Measurements from ENCODE around the gene CCNA2.

The CCNA2 gene

DNA sequence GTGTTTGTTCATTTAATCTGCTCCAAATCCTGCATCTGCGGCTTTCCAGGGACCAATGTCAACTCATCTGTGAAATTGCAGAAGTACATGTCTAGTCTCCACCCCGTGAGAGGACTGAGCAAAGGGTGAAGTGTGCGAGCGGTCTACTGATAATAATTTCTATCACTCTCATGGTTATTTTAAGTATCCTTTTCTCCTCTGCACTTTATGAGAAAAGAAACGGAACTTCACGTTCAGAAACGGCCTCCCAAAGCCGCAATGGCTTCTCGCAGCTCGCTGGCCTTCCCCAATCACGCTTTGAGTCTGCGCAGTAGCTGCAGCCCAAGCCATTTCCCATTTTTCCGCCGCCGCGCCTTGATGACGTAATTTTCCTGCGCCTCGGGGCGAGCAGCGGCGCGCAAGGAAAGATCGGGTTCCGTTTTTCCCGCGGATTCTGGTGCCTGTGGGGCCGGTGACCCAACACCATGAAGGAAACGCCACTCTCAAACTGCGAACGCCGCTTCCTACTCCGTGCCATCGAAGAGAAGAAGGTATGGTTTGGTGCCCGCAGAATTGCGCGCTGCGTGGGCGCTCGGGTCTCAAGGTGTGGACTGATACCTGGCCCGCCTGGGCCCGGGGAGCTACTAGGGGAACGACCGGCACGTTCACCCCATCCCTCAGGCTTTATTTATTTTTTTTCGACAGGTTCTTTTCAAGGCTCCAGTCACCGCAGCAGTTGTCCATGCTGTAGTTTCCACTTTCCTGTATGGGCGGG is 22.5 kb downstream of the CCNA2 start, which contains the start of gene EXOSC9:
Gene EXOSC9 (plus strand): TSS at position 363 of the 754 bp plus-strand sequence. CDS start 102 bp downstream, at position 465.
- peak; percentile 96 for DNase-seq

DNA sequence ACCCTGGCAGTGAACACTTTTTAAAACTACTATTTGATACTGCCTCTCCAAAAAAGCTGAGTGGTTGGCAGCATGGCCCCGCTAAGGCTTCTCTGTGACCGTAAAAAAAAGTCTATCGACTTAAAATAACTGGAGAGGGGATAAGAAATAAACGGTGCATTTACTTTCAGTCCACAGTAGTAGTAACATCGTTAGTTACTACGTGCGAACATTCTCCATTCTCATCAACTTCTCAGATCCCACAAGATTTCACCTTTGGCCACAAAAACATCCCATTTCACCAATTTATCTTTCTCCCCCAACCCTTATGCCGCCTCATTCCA is 23.1 kb downstream of the CCNA2 start:
- no peak for DNase-seq

DNA sequence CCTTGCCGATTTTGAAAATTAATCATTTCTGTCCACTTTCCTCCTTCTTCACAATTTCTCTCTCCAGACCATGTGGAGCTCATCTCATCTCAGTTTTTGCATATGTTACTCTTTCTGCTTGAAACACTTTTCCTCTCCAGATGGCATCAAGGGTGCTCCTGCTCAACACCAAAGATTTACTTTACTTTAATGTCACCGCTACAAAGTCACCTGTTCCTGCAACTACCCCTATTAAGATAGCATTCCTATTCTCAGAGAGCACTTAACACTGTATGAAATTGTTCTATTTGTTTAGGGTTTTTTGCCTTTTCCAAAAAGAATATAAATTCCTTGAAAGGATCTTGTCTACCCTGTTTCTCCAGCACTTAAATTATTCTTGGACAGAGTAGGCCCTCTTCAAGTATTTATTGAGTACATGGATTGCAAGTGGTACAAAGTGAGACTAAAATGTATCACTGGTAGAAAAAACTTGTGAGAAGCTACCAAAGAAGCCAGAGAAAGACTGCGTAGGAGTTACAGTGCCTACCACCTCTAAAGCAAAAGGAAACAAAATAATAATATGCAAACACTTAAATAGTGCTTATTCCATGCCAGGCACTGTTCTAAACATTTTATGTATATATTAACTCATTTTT is 23.7 kb downstream of the CCNA2 start:
- DNase-seq, result no peak

DNA sequence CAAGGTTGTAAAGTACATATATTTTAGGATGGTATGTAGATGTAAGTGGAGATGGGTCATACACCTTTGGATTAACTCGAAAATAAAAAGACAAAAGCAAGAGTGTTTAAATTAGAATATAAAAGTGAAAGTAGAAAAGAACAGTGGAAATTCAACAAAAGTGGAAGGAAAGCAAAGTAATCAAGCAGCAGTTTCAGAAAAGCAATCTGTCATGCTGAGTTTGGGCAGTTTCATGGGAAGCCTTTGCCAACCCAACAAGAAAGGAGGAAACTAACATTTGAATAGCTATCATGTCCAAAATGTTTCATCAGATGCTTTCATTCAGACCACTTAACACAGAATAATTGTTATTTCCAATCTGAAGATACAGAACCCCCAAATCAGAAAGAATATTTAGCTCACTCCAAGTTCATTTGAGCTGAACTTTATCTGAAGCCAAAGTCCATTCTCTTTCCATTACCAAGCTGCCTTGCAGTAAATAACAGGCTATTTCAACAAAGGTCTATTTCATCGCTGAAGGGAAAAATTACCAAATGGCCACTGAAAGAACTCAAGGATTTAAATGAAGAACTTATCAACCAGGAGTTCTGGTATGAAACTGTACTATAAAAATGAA is 24.4 kb downstream of the CCNA2 start:
- DNase-seq, result no peak

DNA sequence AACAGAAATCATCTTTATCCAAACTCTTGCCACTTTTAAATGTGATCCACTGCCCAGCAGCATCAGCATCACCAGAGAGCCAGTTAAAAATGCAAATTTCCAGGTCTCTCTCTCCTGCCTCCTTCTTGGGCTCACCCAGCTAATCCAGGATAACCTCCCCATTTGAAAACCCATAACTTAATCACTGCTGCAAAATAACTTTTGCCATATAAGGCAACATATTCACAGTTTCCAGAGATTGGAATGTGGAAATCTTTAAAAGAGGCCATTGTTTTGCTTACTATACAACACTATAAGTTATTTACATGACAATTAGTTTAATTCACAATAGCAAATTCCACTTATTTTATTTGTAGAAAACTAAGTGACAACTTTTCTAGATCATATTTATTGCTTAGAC is 27.4 kb downstream of the CCNA2 start:
- no peak for DNase-seq

DNA sequence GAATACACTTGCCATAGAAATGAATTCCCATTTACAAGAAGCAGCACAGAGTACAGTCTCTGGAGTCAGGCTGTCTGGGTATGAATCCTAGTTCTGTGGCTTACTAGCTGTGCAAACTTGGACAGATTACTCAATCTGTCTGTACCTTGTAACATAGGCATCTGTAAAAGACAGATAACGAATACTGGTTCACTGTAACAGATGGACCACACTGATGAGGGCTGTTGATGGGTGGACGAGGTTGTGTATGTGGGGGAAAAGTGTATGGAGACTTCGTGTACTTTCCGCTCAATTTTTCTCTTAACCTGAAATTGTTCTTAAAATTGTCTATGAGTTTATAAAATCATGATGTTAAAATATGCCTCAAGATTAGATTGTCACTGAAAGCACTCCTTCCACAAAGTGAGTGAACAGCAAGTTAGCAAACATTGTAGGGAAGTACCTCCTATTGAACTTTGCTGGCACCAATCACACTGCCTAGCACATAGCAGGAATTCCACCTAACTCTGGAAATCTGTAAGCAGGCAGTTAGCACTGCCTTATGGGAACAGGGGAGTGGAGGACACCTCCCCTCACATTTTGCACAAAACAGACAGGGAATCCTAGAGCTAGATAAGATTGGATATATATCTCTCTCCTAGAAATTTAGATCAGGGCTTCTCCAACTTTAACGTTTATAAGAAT is 29.0 kb downstream of the CCNA2 start:
- no peak for DNase-seq

DNA sequence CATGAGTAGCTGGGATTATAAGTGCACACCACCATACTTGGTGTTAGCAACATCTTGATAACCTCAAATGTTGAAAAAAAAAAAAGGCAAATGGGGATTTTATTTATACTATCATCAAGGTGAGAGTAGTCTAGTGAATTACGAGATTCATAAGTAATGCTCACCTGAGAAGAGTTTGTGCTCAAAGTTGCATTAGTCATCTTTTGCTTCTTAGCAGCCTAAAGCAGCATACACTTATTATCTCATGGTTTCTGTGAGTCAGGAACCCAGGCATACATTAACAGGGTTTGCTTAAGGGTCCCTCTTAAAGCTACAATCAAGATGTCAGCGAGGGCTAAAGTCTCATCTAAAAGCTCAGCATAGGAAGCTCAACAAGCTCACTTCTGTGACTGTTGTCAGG is 30.7 kb downstream of the CCNA2 start:
- DNase-seq, result no peak

DNA sequence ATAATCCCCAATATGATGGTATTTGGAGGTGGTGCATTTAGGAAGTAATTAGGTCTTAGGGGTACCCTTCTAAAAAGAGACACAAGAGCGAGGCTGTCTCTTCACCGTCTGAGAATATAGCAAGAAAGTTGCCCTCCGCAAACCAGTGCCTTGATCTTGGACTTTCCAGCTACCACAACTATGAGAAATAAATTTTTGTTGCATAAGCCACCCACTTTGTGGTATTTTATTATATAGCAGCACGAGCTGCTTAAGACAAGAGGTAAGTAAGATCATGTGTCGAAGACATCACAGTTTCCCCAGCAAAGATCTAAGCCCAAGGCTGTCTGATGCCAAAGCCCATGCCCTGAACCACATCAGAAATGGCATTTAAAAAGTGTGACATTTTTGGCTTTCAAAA is 32.2 kb downstream of the CCNA2 start:
- no peak for DNase-seq

DNA sequence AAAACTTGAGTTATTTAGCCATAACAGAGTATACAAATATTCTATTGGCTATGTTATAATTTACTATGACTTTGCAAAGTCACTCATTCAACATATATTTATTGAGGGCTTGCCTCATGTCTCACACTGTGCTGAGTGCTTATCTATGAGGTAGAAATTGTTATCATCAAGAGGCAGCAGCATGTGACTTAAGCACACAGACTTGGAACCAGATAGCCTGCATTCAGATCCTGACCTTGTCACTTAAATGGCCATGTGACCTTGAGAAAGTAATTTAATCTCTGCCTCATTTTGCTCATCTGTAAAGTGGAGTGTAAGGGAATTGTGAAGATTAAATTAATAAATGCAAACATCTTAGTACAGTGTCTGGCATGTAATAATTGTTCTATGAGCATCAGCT is 32.7 kb downstream of the CCNA2 start:
- no peak for DNase-seq

DNA sequence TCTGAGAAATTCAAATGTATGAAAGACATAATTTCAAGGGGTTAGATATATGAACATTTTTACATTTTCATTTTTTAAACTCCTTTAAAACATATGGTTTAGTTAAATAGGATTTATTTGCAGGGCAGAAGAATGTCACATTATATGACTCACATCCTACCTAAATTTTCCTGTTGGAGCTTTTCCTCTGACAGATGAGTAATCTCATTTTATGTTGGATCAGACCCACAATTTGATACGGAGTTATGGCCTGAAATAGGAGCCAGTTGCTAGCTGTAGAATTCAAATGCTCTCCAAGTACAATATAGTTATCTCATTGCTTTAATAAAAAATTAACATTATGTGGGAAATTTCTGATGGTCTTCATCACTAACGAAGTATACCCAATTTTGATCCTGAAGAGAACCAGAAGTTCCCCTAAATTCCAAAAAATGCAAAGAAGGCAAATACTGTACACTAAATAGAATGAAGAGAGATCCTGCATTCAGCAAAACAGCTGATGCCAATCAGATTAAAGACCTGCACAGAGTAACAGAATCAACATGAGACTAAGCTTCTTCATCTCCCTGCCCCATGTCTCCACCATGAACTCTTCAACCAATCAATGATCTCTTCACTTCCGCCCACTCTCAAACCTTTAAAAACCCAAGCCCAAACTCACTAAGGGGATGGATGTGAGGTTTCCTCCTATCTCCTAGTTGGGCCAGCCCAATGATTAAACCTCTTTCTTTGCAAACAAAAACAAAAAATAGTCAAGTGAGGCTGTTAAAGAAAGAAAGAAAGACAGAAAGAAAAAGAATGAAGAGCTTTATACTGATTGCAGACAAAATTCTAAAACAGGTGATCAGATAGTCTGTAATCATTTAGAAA is 33.5 kb downstream of the CCNA2 start:
- DNase-seq, result no peak

DNA sequence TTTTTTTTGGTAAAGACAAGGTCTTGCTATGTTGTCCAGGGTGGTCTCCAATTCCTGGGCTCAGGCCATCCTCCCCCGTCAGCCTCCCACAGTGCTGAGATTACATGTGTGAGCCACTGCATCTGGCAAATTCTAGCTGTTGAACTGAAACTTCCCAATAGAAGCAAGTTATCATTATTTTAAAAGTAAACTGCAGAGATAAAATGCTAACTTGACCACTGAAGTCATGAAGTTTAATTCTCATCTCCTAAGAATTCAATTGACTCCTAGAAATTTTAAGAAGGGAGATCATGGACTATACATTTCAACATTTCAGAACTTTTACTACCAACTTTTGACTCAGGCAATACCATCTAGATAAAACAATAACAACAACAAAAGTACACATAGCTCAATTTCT is 34.2 kb downstream of the CCNA2 start:
- no peak for DNase-seq

DNA sequence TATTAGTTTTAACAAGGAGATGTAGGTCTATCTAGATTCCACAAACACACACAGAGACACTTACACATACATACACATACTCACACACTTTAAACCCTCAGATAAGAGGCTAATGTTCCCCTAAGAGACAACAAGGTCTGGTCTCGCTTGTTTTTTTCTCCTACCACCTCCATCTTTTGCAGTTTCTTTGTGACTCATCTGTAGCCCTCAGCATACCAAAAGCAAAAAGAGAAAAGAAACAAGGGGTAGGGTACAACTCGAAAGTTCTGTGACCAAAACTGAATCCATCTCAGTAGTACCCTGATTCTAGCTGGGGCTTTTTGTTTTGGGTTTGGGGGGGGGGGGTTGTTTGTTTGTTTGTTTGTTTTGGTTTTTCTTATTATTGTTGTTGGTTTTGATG is 34.8 kb downstream of the CCNA2 start:
- no peak for DNase-seq

DNA sequence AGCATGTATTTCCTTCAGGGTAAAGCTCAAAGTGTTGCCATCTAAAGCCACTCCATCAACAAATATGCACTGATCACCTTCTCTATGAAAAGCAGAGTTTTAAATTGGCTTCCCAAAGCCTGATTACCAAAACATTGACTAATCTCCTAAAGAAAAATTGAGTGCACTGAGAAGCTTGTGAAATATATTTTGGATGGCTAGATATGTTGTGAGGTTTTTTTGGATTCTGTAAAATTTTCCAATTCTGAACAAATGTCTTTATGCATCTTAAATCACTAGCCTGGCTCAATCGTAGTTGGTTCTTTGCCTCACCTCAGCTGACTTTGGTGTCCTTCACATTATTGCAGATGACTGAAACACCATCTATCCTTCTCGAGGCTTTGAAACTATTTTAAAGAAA is 37.5 kb downstream of the CCNA2 start:
- no peak for DNase-seq

DNA sequence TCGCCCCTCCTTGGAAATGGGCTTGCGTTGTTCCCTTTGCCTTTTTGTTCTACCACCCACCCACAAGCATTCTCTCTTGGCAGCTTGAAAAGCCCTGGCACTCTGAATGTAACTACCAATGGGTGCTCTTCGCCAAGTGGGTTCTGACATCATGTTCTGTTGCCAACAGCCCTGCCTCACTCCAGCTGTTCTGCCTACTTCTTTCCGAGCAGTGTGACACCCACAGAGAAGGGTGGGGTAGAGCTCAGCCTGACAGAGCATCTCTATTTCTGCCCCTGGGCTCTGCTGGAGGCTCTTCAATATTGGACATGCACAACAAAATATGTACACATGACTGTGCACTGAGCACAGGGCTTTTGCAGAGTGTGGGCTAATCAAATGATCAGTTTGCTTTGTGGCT is 38.2 kb downstream of the CCNA2 start:
- no peak for DNase-seq

DNA sequence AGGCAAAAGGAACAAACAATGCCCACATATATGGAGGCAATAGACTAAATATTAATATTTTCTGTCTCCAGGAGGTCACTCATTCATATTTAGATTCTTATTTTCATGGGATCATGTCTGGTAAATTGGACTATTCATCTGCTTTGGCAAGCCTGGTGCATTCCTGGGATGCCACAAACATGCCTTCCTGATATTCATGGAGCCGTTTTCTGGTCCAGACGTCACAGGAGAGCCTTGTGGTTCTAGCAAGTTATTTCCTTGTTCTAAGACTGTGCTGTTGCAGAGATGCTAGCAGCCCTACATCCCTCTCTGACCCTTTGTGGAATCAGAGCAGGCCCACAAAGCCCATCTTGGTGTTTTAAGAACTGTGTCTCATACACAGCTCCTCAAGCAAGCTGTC is 38.7 kb downstream of the CCNA2 start:
- no peak for DNase-seq

DNA sequence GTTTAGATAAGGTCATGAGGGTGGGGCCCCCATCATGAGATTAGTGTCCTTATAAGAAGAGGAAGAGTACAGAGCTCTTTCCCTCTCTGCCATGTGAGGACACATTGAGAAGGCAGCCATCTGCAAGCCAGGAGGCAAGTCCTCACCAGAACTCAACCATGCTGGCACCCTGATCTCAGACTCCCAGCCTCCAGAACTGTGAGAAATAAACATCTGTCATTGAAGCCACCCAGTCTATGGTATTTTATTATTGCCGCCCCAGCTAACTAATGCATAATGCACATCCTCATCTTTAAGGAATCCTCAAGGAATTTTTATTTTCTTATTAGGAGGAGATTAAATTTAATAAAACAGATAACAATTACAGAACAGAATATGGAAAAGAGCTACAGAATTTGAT is 39.3 kb downstream of the CCNA2 start:
- no peak for DNase-seq

DNA sequence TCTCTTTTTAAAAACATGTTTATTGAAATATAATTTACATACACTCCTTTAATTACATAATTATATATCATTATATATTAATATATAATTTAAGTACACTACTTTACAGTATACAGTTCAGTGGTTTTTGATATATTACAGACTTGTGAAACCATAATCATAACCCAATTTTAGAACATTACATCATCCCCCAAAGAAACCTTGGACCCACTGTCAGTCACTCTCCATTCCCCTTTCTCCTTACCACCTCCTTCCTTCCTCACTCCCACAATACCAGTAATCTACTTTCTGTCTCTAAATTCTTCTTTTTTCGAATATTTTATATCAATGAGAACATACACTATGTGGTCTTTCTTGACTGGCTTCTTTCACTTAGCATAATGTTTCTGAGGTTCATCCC is 40.5 kb downstream of the CCNA2 start:
- no peak for DNase-seq

DNA sequence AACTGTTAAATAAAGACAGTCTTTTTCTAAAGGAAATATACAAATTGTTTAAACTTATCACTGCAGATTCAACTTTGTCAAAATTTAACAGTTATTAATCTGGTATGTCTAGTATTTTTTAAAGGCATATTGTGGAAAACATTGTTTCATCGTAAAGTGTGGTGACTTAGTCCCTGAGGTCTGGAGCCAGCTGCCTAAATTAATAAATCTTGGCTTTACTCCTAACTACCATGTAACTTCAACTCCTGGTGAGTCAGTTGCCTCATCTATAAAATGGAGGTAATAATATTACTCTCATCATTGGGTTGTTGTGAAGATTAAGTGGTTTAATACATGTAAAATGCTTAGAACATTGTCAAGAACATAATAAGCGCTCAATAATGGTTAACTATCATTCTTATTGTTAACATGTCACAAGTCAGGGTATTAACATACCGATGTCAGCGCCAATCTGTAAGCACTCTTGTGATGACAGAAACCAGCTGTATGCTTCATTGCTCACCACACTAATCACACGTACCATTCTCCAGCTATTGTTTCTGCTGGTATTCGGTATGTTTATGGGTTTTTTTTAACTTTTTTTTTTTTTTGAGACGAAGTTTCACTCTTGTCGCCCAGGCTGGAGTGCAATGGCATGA is 44.6 kb downstream of the CCNA2 start:
- DNase-seq, result no peak

DNA sequence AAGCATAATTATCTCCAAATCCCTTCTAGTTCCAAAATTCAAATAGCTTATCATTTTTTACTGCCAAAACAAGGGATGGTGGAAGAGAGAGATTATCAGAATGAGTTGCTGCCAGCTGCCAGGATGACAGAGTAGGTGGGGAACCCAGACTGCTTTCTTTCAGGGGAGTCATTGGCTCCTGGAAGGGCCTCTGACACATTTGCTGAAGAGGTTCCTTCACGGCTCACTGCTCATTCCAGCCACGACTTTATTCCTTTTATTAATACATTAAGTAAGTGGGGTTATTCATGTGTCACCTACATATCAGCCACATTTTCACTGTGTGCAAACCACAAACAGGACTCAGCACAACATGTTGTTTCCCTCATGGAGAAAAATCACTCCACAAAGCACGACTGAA is 46.1 kb downstream of the CCNA2 start:
- DNase-seq, result no peak

DNA sequence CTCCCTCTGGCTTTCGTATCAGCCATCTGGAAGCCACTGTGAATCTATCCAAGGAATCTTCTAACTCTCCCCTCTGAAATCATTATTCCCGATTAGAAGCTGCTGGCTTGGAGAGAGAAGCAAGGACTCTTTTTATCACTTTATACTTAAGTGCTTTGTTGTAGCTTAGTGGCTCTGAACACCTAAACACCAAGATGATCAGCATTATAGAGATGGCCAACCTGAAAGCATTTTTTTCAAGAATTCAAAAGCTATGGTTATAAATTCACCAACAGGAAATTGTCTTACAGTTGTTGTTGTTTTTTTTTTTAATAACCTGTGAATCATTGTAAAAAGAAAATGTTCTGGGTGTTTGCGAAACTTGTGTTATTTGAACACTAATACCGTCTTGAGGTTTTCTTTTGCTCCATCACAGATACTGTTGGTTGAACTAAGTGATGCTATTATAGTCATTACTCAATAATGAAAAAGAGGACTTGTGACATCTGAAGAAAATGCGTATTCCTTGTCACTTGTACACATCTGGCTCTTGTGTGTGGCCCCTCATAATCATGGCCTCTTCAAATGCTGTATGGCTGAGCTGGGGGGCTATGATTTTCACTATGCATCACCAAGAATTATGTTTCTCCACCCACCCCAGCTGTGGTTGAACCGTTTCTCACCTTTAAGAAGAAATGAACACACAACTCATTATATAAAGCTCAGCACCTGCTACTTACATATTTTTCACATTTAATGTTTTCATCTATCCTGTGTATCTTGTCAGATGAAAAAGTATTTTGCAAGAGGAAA is 46.9 kb downstream of the CCNA2 start:
- no peak for DNase-seq

DNA sequence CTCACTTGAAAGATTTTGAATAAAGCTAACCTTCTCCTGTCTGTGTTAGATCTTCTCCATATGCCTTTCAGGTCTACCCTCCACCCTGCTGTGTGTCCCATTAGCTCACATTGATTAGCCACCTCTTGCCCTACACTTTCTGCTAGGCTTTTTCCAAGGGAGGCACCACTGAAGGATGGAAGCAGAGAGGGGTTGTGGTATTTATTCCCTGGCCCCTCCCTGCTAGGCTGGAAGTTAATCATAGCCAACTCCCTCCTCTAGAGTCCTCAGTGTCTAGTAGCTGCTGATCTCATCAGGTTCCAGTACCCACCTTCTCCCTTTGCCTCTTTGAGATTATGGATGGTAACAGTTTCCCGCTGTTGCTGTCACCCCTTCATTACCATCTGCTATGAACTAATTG is 49.8 kb downstream of the CCNA2 start:
- no peak for DNase-seq

DNA sequence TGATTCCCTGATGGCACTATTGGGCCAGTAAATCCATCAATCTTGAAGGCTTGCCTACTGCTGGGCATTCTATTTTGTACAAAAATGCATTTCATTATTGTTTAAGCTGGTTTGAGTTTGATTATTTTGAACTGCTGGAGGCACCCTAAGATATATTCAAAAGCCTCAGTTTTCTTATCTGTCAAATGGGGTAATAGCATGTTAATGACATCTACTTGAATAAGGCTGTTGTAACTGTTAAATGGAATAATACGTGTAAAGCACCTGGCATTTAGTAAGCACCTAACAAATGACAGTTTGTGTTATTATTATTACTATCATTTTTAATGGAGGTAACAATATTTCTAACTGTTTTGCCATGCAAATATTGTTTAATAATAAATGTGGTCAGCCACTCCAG is 51.8 kb downstream of the CCNA2 start:
- DNase-seq, result no peak
